HG03354 (cell line): ENCODE measurements around the gene VSTM4.

Experiments used
- ATAC-seq: cut with Tn5 transposase; IDR thresholded peaks from one replicate; pipeline ENCODE4 v1.9.1; 2021; ENCODE audit warnings: mild to moderate bottlenecking; ENCODE audit not compliant: unreplicated experiment, poor library complexity, severe bottlenecking

VSTM4 gene

DNA sequence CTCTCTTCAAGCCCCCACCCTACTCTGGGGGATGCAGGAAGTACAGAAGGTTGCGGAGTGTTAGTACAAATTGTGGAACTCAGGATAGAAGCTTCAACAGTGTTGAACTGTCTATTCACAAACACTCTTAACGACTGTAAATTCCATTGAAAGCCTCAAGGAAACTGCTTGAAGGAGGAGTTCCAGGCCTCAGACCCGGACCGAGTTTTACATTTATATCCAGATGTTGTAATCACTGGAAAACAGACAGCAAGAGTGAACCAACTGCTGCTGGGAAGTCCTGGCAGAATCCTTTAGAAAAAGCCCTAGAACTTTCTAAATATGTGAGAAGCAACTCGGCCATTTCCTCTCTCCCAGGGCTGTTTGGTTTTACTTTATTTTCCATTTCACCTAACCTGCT is 91.6 kb downstream of the VSTM4 start:
- ATAC-seq: no peak

DNA sequence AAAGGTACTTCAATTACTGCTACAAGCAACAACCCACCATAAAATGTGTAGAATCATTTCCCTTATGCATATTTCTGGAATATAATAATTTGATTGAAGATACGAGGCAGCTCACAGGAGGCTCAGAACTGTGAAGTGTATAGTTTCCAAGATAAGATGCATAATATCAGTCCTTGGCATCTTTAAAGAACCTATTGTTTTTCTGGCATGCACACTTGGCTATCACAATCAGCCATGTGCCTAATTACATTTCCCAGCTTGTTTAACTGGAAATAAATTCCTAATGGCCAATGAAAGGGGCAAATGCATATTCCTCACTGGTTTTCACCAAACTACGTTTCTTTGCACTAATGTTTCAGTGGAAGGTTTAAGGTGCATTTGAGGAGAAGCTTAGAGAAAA is 92.3 kb downstream of the VSTM4 start:
- ATAC-seq: no peak

DNA sequence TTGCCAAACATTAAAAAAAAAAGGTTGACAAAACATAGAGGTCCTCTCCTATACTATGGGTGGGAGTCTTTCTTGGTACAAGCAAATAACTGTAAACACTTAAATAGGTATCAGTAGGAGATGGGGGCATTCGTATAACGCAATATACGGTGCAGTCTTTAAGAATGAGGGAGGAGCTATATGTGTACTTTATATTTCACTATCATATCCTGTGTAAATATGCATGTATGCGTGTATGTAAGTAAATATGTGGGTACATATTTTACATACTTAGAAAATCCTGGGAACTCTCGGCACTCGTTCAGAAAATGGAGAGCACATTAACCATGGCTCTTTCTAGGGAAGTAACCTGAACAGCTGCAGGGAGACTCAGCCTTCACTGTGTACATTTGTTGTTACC is 93.6 kb downstream of the VSTM4 start:
- ATAC-seq: no peak

DNA sequence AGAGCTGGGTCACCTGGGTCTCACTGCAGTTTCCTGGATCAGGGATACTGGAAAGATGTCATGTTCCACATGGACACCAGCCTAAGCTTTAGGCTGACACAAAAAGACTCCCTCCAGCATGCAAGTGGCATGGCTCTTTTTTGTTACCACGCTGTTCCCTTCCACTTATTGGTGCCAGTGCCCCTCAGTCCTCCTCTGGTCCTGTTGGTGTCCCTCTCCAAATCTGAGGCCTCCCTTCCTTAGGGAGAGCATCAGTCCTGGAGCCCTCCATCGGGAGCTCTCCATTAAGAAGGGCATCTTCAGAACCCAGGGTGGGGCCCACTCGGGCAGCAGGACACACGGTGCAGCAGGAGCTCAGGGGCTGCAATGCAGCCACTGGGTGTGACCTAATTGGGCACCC is 99.6 kb downstream of the VSTM4 start:
- no peak for ATAC-seq

DNA sequence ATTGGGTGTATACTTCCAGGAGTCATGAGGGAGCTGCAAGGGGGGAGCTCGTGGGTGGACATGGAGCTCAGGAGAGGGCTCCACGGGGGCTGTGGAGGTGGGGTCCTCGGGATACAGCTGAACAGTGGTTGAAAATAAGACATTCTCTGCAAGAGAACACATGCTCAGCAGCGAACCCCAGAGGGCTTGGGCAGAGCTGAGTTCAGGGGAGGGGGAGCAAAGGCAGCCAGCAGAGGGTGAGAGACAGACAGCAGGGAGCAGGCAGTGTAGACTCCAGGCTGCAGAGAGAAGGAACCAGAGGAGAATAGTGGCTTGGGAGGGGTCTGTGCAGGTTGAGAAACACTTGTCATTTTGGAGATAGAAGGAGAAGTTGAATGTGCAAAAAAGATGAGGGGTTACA is 102.7 kb downstream of the VSTM4 start:
- no peak for ATAC-seq

- no peak for ATAC-seq
Measured at GRCh38 chr10:49011756-49012155, 103.6 kb downstream of the VSTM4 start.

GRCh38 chr10:49010865-49011264 is 104.5 kb downstream of the VSTM4 start:
- no peak for ATAC-seq

DNA sequence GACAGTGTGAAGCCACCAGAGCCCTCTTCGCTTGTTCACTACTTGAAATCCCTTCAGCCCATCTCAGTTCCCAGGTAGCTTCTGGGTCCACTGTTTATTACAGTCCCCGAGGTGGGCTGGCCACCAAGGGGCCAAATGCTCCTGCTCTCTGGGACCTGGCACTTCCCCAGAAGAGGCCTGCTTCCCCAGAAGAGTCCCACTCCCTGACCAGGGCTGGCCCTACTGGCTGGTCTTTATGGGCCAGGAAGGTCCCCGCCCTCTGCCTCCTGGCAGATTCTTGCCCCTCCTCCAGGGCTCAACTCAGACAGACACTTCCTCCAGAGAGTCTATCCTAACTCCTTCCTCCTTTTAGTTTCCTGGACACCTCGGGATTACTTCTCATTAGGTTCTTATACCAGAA is 105.0 kb downstream of the VSTM4 start:
- no peak for ATAC-seq

DNA sequence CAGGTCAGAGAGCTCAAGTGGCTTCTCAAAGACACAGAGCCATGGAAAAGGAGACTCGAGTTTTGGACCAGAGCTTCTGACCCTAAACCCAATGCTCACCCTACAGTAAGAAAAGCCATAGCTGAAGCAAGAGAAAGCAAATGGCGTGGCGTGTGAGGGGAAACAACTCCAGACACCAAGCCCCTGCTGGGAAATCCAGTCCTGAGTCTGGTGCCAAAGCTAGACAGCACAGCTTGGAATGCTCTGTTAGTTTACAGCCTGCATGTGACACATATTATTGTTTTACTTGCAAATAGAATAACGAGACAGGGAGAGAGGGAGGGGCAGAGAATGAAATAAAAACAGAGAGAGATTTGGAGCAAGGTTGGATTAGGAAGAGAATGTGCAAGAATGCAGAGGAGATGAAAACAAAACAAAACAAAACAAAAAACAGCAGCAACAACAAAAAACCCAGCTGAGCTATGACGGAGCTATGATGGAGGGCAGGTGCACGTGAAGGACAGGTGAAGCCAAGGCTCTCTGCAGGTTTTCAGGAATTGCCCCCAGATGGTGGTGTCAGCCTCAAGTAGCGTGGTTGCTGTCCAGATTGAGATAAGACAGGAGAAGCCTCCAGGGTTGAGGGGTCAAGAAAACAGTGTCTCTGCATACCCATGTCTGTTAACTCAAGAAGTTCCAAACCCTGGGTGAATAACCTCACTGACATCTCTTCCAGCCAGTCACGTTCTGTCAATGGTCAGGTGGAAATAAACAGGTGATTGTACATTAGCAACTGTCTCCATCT is 105.9 kb downstream of the VSTM4 start:
- no peak for ATAC-seq

- ATAC-seq: no peak
Measured at GRCh38 chr10:49008505-49009198, 106.7 kb downstream of the VSTM4 start.

DNA sequence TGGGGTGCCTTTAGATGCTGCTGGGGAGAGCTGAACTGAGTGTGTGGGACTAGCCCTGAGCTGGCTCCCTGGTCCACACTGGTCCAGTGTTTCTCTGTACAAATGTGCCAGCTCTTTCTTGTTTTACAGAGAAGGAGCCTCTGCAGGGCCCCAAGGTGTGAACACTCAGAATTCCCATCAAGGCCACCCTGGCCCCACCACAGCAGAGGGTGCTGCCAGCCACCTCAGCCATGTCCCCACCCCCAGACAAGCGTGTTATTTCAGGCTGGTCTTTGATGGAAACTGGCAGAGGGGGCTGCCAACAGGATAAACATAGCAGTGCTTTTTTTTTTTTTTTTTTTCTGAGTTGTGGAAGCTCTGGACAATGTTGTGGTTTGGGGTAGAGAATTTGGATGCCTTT is 107.2 kb downstream of the VSTM4 start:
- no peak for ATAC-seq

GRCh38 chr10:49007129-49007528 is 108.2 kb downstream of the VSTM4 start:
- no peak for ATAC-seq

- ATAC-seq: no peak
Measured at GRCh38 chr10:49005270-49005669, 110.1 kb downstream of the VSTM4 start.

- ATAC-seq: no peak
Measured at GRCh38 chr10:49001870-49002672, 113.3 kb downstream of the VSTM4 start.

GRCh38 chr10:49001402-49001801 is 113.9 kb downstream of the VSTM4 start:
- ATAC-seq: no peak

DNA sequence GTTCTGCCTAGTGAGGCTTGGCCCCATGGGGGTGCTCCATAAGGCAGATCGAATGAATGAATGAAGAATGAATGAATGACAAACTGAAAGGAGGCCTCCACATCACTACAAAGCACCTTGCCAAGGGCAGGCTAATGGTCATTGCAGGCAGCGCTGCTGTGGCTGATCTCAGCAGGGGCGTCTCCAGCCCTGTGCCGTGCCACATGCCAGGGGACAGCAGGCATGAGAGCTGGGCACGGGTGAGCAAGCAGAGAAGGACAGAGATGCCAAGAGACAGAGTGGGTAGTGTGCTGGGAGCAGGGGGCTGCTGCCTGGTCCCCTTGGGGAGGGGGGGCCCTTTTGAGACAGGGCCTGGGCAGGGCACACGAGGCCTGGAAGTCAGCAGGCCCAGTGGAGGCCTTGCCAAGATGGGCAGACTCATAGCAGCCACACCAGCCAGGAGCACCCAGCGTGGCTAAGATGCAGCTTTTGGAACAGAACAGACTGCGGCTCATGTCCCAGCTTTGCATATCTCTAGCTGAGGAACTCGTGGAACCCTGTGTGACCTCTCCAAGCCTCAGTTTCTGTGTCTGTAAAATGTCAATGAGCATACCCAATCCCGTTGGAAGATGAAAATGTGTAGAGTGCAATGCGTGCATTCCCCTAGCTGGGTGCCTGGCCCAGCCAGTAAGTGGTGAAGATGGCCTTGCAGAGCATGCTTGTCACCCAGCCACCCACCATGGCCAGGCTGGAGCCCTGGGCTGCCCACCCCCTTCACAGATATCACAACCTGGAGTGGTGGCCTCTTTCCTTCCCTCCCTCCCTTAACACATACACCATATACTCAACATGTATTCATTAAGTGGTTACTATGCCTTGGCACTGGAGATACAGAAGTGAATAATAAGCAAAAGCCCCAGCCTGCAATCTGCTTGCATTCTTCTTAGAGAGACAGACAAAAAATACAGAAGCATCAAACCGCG is 114.6 kb downstream of the VSTM4 start:
- ATAC-seq: no peak

- no peak for ATAC-seq
Measured at GRCh38 chr10:48999346-48999745, 116.0 kb downstream of the VSTM4 start.

DNA sequence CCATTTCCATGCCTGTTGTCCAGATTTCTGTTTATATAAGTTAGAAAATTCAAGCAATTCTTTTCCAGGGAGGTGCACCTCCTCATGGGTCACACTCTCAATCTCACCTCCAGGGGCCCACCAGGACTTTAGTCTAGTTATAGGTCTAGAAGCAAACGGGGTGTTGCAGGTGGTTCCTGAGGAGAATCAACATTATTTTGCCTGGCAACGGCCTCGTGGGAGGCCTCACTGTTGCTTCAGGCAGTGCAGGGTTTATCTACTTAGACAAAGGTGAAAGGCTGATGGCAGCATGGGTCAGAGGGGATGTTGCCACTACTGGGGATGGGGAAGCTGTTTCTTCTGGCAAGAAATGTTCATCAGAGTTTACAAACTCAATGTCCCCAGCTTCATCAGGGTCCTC is 119.0 kb downstream of the VSTM4 start:
- no peak for ATAC-seq

- ATAC-seq: no peak
Measured at GRCh38 chr10:48993627-48994026, 121.7 kb downstream of the VSTM4 start.

- no peak for ATAC-seq
Measured at GRCh38 chr10:48990226-48990625, 125.1 kb downstream of the VSTM4 start.
